ENCODE measurements around the gene GRK3. TPM values are rescaled to one million over a fixed set of nuclear protein-coding genes. Genes with fewer than 3 reads are reported as not detected.

The GRK3 gene
- total and polyA plus RNA-seq, 10 of the 15 experiments (the other 5 are each of a cell fraction or from before 2014, with no cell fraction given) = 3.1 to 35.1 (median 14.7) TPM

DNA sequence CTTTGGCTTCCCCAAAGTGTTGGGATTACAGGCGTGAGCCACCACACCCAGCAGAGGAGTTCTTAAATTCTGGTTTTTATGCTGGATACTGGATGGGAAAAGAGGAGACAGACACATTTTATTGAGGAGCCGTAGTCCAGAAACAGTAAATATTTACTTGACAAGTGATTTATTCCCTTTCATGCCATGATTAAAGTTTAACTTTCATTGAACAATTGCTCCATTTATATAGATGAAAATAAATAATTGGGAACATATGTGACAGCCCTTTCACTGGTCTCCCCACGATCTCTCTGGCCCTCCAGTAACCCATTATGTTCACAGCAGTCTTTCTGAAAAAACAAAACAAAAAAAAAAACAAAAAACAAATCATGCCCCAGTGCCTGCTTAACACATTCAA lies 19.3 kb upstream of the GRK3 start (continued):
- TF ChIP-seq PRDM15 (CRISPR knock-in tag; IDR thresholded peaks at IDR 0.05) (no peak), BHLHE40 (IDR thresholded peaks at IDR 0.05; ENCODE audit: borderline replicate concordance in 1 of 2, low read depth in 2 of 2, low read length in 1 of 2) (no peak), ZNF217 (IDR thresholded peaks at IDR 0.05) (no peak), TCF12 (IDR thresholded peaks at IDR 0.05; ENCODE audit: low read depth, low read length) (no peak)

GRCh38 chr22:25545672-25546071 lies 18.8 kb upstream of the GRK3 start:
- TF ChIP-seq, protein P1, sequence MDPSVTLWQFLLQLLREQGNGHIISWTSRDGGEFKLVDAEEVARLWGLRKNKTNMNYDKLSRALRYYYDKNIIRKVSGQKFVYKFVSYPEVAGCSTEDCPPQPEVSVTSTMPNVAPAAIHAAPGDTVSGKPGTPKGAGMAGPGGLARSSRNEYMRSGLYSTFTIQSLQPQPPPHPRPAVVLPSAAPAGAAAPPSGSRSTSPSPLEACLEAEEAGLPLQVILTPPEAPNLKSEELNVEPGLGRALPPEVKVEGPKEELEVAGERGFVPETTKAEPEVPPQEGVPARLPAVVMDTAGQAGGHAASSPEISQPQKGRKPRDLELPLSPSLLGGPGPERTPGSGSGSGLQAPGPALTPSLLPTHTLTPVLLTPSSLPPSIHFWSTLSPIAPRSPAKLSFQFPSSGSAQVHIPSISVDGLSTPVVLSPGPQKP (IDR thresholded peaks at IDR 0.05; ENCODE audit: low read depth, low read length) = no peak
- TF ChIP-seq SIX5 (IDR thresholded peaks at IDR 0.05; ENCODE audit: low read depth, low read length, severe bottlenecking) (no peak), HDAC6 (IDR thresholded peaks at IDR 0.05; ENCODE audit: unreplicated experiment) (no peak), CBFB (IDR thresholded peaks at IDR 0.05; ENCODE audit: low read depth) (no peak), ASH2L (IDR thresholded peaks at IDR 0.05; ENCODE audit: borderline replicate concordance, low read depth) (no peak)
- DNase-seq (ENCODE audit: low read depth, low spot score) (no peak), FAIRE-seq (no peak), ATAC-seq (no peak)
- Histone ChIP-seq H3K36me3 (ENCODE audit: control insufficient read depth in 2 of 2, insufficient read depth in 2 of 2, low read length in 1 of 2) (no peaks in the 10 kb centered on the region), H3K9me3 (replicated peaks; ENCODE audit: control insufficient read depth, insufficient read depth, low read length) (no peaks in the 10 kb centered on the region), H3K4me1 (ENCODE audit: control insufficient read depth, insufficient read depth, low read length) (no peaks in the 10 kb centered on the region; the same call in 1 of the 2 replicates), H3K27ac (ENCODE audit: control insufficient read depth, insufficient read depth) (no peak overlapping the region), H3K4me2 (ENCODE audit: control insufficient read depth, insufficient read depth) (no peak overlapping the region), H2AFZ (ENCODE audit: control insufficient read depth, low read depth, low read length) (no peak overlapping the region), H3K4me3 (no peak overlapping the region), H4K20me1 (ENCODE audit: control insufficient read depth, insufficient read depth) (no peaks in the 10 kb centered on the region), H3K27me3 (replicated peaks in 1 of 2; ENCODE audit: control insufficient read depth in 2 of 2, insufficient read depth in 2 of 2, low read length in 1 of 2) (no peaks in the 10 kb centered on the region), H3K79me2 (ENCODE audit: control insufficient read depth, insufficient read depth, low read length) (no peaks in the 10 kb centered on the region), H3K9ac (ENCODE audit: control insufficient read depth, insufficient read depth, low read length) (no peak overlapping the region)
- SMC1A ChIA-PET (ENCODE audit: uncharacterized antibody, unreplicated experiment) = interaction anchor here (0.9 to 7.1 kb wide), 2 partner anchors 9 to 20 kb away, joined by 3 to 170 read pairs; partner anchors contain the start of gene GRK3
- intact Hi-C loops (cut with micrococcal nuclease; ENCODE audit: unreplicated experiment) = no loop called here
- RAD21 ChIA-PET (ENCODE audit: unreplicated experiment) = interaction anchor here (1.4 to 7.0 kb wide), 3 partner anchors 21 to 156 kb away, joined by 6 to 202 read pairs (median 43); partner anchors contain the start of gene GRK3
- POLR2A ChIA-PET = interaction anchor here (0.6 kb wide), 1 partner anchor 268 kb away, joined by 4 read pairs; no protein-coding TSS in a partner anchor
- CTCF ChIA-PET = interaction anchor here (0.7 to 7.9 kb wide), 5 partner anchors 13 to 1133 kb away, joined by 3 to 88 read pairs (median 11); no protein-coding TSS in a partner anchor
- BruUV-seq (replicated peaks) = no TSS peak
- in situ Hi-C loops (cut with MboI) = no loop called here
- WGBS (ENCODE audit: insufficient coverage, insufficient replicate concordance, low lambda C conversion rate, missing lambda C conversion rate) = 93% methylated on average over 10 of the region's 10 CpGs

Measured in GM12878 (cell line).